ENCODE measurements around the gene KIF18B.

The KIF18B gene

GRCh38 chr17:44875761-44876160, 71.8 kb downstream of the KIF18B start:
- DNase-seq (ENCODE audit: low spot score) = no peak

Measured in pons (tissue), 1 donor.